Measurements from ENCODE around the gene HSD17B2.

The HSD17B2 gene

DNA sequence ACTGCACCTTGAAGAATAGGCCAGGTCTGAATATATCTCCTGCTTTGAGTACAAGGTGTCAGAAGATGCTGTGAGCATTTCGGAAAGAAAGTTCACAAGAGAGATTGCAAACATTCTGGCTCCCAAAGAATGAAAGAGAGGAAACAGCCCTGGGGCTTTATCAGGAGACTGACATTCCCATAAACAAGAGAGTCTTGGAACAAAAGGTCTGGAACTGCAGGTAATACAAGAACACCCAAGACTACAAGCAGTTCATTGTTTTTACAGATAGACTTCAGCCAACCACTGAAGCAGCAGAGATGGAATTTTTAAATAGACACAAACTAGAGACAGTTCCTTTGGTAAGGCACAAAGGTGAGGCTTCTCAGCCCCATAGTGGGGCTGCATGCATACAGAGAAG is 14.4 kb downstream of the HSD17B2 start:
- DNase-seq: no peak

- DNase-seq: no peak
Measured at GRCh38 chr16:82050506-82050905, 15.5 kb downstream of the HSD17B2 start.

- no peak for DNase-seq
Measured at GRCh38 chr16:82050909-82051357, 15.9 kb downstream of the HSD17B2 start.

DNA sequence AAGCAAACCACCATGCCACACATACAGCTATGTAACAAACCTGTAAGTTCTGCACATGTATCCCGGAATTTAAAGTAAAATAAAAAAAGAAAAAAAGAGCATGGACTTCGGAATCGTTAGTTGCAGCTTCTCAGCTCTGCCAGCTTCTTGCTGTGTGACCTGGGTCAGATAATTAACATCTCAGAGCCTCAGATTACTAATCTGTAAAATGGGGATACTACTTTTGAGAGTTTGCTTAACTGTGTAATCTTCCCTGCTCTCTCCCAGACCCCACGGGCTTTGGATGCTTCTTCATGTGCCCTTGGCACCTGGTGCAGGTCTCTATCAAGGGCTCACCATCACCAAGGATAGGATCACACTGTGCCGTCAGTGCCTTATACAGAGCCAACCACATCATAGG is 16.6 kb downstream of the HSD17B2 start:
- DNase-seq: no peak

DNA sequence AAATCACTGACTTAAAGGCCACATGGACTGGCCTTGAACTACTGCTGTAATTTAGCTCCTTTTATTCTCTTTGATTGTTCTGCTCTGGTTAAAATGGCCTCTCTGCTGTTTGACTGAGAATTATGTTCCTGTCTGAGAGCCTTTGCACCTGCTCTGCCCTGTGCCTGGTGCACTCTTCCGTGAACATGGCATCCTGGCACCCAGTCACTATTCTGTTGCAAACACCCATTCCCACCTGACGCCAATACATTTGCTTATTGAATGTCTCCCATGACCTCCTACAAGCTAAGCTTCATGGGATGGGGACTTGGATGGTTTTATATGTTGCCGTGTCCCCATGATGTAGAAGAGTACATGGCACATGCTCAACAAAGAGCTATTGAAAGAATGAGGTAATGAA is 20.1 kb downstream of the HSD17B2 start:
- no peak for DNase-seq

GRCh38 chr16:82055728-82056549 is 20.9 kb downstream of the HSD17B2 start:
- DNase-seq: no peak

DNA sequence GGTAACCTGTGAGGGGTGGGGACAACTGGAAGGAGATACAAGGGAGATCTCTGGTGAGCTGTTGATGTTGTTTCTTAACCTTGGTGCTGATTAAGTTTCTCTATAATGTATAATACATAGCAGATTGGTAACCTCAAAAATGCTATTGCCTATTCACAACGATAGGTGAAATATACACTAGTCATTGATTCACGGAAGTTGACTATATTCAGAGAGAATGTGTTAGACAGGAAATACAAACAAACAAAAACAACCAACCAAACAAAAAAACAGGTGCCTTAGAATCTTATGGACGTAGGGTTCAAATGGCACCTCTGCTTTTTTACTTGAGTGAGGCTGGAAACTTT is 21.5 kb downstream of the HSD17B2 start:
- no peak for DNase-seq

DNA sequence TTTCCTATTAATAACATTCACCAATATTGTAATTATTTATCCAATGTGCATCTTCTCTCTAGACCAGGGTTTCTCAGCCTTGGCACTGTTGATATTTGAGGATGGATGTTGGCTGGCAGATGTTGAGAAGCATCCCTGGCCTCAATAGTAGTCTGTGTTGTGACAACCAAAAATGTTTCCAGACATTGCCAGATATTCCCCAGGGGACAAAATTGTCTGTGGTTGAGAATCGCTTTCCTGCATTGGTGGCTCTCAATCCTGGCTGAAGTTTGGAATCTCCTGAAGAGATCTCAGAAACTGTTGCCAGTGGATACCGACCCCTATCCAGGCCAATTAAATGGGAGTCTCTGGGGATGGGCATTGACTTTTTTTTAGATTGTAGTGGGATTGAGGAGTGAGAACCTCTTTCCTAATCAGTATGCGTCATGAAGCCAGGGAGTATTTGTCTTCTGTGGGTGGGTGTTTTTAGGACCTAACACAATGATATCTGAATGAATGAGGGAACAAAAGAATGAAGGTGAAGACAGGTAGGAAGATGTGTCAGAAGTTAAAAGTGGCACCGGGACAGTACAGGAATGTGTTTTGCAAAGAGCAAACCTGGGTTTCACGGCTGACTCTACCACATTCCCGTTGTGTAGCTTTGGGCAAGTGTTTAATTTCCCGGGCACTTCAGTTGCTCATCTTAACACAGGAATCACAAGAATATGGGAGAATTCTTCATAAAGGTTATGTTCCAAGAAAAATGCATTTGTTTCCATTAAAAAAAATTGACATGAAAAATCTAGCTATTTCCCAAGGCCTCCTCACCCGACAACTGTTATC is 24.3 kb downstream of the HSD17B2 start:
- no peak for DNase-seq

DNA sequence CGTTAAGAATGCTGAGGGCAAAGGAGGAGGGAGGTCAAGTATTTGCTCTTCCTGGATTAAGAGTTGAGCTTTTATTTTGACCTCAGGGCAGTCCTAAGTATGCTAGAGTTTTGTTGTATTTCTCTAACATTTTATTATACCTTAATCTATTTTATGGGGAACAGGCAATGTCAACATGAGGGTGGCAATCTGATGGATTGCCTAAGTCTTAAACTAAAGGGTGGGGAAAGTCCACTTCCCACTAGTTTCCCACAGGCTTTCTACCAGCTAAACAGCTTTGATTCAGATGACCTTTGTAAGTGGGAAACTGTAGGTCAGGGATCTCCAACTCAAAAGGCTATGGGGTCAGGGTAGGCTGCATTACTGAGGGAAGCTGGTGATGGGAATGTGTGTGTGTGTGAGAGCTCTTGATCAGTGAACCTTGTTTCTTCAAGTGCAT is 24.9 kb downstream of the HSD17B2 start:
- no peak for DNase-seq

- DNase-seq: no peak
Measured at GRCh38 chr16:82061861-82062525, 26.9 kb downstream of the HSD17B2 start.

DNA sequence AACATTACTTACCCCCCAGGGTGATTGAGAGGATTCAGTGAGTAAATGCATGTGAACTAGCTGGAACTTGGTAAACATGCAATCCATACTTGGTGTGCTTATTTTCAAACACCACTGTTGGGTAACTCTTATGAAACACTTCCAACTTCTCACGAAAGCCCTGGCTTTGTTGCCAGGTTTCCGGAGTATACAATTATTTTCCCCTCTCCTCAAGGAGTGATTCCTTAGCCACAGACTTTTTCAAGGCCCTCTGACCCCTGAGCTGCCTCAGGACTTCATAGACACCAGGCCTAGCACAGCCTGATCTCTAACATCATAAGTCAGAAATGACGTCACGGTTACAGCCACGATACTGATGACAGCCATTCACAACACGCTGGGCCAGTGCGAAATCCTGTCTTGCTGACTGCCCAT is 27.6 kb downstream of the HSD17B2 start:
- no peak for DNase-seq

DNA sequence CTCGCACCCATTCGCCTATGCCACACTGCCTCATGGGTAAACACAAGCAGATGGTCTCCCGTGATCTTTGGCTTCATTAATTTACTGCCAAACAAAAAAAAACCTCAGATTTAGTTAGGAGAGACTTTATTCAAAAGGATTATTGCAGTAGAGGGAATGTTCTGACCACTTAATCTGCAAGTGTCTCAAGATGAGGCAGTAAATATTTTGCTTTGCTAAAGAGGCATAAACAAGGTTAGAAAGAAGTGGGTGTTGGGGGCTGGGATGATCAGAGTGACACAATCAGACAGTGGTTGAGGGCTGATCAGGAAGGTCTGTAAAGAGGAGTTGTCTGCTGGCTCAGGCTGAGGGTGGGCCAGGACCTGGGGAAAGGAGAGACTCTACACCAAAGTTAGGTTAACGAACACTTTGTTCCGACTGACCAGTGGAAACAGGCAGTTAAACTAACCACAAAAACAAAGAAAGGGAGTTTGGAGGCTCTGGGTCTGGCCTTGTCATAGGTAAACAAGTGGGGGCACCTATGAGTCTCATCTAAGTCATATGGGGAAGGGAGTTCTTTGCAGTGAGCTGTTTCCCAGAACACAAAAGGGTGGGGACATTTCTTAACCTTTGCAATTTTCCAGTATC is 28.5 kb downstream of the HSD17B2 start:
- no peak for DNase-seq

DNA sequence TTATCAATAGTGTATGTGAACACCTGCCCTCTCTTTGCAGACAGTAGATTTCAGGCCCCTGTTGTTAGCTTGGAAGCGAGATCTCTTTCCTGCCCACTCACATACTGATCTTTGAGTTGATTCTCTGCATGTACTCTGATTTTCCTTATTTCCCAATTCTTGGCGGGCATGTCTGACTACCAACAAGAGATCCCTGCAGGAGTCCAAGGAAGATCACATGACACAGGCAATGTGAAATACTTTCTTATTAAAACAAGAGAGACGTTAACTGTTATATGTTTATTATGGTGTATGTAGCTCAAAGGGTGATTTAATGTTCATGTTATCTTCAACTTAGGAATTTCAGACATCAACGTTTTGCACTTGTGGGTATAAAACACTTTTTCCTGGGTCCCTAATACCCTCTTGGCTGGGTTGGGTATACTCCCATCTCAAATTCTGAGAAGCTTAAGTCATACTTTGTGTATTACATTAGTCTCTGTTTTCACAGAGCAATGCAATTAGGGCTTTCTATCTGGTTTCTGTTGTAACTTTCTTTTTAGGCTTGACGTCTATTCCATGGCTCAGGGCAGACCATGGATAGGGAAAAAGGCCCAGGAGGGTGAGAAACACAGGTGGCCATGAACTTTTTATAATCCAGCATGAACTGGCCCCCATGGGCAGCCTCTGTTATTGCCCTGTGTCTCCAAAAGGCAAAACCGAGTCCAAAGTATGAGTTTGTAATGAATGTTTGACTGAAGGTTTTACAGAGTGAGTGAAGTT is 32.2 kb downstream of the HSD17B2 start:
- no peak for DNase-seq

GRCh38 chr16:82067804-82068325 is 32.8 kb downstream of the HSD17B2 start:
- no peak for DNase-seq

GRCh38 chr16:82070656-82071369 is 35.8 kb downstream of the HSD17B2 start:
- no peak for DNase-seq

DNA sequence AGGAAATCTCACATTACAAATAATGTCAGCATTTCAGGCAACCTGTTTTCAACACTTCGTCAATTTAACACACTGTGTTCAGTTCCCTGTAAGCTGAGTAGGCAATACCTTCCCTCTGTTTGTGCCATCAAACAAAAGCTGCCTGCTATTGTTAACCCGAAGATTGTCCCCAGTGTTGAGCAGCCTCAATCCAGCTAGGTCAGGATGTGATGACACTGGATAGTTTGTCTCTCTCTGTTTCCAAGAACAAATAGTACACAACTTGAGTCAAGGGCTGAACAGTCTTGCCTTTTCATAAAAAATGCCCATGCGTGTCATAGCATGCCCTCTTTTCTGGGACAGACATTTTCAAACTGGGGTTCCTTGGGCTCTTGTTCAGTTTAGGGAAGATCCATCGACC is 36.4 kb downstream of the HSD17B2 start:
- no peak for DNase-seq

GRCh38 chr16:82072313-82072712 is 37.3 kb downstream of the HSD17B2 start:
- DNase-seq: no peak

DNA sequence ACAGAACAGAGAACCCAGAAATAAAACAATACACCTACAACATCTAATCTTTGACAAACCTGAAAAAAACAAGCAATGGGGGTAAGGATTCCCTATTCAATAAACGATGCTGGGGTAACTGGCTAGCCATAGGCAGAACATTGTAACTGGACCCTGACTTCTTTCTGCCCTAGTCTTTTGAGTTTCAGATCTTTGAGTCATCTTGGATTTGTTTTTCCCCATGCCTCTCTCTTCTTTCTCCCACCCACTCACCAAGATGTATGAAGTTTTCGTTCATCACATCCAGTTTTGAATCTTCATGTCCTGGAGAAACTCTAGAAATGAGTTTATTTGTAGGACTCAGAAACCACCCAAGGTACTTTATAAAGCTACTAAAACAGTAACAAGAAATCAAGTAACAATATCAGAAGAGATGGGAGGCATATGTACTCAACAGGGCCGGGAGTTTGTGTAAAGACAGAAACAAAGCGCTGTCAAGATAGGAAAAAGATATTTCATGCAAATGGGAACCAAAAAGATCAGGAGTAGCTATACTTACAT is 39.0 kb downstream of the HSD17B2 start:
- no peak for DNase-seq

DNA sequence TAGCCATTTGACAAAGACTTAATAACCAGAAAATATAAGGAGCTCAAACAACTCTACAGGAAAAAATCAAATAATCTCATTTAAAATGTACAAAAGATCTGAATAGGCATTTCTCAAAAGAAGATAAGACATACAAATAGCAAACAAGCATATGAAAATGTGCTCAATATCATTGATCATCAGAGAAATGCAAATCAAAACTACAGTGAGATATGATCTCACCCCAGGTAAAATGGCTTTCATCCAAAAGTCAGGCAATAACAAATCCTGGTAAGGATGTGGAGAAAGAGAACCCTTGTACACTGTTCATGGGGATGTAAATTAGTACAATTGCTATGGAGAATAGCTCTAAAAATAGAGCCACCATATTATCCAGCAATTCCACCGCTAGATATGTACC is 43.1 kb downstream of the HSD17B2 start:
- DNase-seq: no peak

DNA sequence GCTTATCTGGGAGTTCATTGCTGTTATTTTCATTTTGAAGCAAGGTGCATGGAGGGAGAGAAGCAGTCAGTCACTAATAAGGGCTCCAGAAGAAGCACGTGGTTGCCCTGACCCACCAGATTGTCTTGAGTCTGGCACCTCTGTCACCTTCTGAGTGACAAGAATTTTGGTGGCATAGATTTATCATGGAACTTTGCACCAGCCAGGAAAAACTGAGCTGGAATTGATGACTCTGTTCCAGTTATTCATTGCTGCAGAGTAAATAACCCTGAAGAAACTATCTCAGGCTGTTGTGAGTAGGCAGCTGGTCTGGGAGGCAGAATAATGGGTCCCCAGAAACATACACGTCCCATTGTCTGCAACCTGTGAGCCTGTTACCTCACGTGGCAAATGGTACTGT is 44.8 kb downstream of the HSD17B2 start:
- DNase-seq: no peak
